C1 segment of cervical spinal cord (tissue), 14 donors: ENCODE data around the gene MYL10.

Experiments used
- DNase-seq, 14 donors: peaks; one replicate each; lab custom pipeline; 2025; lab: John Stamatoyannopoulos, UW

Gene MYL10

DNA sequence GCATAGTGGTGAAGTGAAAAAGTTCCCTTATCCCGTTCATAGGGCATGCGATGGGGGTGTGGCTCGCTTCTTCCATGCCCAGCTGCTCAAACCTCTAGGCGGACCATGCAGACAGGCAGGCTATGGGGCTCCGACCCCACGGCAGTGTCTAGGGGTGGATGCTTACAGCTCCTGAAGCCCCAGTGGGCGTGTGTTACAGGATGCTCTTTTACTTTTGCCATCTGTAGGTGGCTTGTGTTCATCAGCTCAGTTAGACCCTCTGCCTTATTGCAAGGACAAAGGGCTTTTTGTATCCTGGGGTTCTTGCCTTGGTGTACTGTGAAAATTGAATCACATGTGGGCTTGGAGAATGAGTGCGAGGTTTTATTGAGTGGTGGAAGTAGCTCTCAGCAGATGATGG is at the start of gene MYL10:
Gene MYL10, minus strand, starts transcription at position 126 of the 400 bp plus-strand sequence. CDS start 178 bp downstream, outside the sequence.
- DNase-seq = no peak

DNA sequence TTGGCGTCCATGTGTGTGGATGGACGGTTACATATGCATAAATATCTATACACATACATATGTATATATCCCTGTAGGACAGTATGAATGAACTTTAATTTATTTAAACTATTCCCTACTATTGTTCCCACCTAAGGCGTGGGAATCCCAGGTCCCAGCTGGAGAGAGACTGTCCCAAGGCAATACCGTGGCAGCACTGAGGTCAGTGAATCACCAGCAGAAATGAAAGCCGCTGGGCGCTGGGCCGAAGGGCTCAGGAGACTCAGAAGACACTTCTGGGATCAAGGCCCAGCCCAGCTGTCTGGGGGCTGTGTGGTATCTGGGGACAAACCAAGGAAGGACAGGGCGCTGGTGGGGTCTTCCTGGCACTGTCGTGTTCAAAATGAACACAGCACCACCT is 49.6 kb upstream of the MYL10 start:
- no peak for DNase-seq

- DNase-seq = no peak
Measured at GRCh38 chr7:101677797-101678479, 48.8 kb upstream of the MYL10 start.

GRCh38 chr7:101677391-101677790 is 48.3 kb upstream of the MYL10 start:
- DNase-seq = no peak

GRCh38 chr7:101676956-101677355 is 47.9 kb upstream of the MYL10 start:
- no peak for DNase-seq

DNA sequence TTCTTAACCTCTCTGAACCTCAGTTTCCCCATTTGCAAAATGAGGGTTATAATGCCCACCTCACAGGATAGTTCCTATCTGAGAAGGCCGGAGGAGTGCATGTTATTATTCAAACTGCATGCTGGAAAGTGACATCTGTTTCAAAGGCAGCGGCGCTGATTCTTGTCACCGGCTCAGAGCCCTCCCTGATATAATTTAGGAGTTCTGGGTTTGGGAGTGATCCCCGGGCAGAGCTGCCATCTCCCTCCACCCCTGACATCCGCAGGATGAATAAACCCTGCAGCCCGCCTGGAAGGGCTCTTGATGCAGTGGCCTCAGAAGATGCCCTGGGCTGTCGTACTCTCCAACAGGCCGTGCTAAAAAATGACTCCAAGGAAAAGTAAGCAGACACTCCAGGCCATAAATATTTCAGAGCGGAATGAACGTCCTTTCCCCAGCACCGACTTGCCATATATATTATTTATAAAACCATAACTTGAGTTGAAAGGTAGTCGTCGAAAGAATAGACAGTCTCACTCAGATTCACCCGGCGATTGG is 47.0 kb upstream of the MYL10 start:
- DNase-seq = no peak

DNA sequence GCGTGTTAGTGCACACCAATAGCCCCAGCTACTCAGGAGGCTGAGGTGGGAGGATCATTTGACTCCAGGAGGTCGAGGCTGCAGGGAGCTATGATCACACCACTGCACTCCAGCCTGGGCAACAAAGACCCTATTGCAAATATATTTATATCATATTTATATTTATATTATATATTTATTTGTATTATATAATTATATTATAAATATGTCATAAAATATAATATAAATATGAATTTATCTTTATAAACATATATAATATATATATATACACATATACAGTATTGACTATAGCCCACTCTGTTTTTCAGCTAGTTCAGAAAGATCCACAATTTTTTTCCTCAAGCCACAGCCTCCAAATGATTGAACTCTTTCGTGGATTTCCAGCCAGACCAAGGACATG is 45.3 kb upstream of the MYL10 start:
- no peak for DNase-seq

GRCh38 chr7:101673951-101674350 is 44.9 kb upstream of the MYL10 start:
- DNase-seq = no peak

GRCh38 chr7:101673315-101673714 is 44.2 kb upstream of the MYL10 start:
- DNase-seq = no peak

- DNase-seq = no peak
Measured at GRCh38 chr7:101671371-101672356, 42.6 kb upstream of the MYL10 start.

DNA sequence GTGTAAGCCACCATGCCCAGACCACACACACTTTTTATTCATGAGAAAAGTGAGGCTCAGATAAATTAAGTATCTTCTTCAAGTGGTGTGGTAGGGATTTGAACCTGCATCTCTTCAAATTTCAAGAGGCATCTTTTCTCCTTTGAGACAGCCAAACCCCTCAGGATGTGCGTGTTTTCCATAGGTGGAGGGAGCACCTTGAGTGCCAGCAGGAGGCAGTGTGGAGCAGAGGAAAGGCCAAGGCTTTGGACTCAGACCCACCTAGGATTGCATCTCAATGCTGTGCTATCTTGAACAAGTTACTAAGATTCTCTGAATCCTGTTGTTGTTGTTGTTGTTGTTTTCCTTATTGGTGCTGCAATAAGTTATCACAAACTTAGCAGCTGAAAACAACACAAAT is 40.2 kb upstream of the MYL10 start:
- DNase-seq = no peak

DNA sequence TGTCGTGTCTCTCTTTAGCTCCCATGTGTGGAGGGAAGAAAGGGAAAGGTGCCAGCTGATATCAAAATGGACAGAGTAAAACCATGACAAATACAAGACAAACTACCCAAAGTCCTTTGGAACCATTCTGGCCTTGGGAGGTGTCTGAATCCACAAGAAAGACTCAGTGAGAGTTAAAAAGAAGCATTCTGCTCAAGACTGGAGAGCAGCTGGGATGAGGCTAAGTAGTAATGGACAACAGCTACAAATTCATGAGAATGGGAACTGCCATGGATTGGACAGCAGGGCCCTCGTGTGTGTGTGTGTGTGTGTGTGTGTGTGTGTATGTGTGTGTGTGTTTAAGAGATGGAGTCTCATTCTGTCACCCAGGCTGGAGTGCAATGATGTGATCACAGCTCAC is 39.6 kb upstream of the MYL10 start:
- no peak for DNase-seq

- no peak for DNase-seq
Measured at GRCh38 chr7:101667920-101668319, 38.8 kb upstream of the MYL10 start.

DNA sequence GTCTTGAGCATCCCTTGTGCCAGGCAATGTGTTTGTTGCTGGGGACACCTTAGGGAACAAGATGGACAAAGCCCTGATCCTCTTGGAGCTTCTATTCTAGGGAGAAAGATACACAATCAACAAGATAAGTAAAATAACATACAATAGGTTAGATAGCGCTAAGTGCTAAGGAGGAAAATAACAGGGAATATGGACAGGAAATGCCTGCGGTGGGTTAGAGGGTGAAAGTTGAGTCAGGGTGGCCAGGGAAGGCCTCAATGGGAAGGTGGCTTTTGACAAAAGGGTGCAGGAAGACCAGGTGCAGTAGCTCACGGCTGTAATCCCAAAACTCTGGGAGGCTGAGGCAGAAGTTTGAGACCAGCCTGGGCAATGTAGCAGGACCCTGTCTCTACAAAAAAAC is 38.3 kb upstream of the MYL10 start:
- DNase-seq = no peak

DNA sequence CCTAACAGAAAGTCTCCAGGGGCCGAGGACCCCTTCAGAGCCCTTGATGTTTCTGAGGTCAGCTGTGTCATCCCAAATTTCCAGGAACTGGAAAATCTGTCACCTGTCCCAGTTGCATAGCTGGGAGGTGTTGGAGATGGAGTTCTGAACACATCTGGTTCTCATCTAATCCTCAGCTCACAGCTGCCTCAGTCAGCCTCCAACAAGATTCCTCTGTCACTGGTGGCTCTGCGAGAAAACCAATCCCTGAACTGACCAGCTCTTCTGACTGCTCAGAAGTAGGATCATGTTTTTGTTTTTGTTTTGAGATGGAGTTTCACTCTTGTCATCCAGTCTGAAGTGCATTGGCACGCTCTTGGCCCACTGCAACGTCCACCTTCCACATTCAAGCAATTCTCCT is 37.6 kb upstream of the MYL10 start:
- DNase-seq = no peak

DNA sequence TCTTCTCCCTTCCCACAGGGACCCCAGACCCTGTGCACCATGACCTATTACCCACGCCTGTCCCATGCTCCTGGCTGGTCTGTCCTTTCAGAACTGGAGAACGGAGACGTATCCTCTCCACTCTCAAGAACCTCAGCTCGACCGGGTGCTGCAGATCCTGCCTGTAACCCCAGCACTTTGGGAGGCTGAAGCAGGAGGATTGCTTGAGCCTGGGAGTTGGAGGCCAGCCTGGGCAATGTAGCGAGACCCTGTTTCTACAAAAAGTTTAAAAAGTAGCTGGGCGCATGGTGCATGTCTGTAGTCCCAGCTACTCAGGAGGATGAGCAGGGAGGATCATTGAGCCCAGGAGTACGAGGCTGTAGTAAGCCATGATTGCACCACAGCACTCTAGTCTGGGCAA is 37.2 kb upstream of the MYL10 start:
- no peak for DNase-seq

GRCh38 chr7:101664893-101665471 is 35.9 kb upstream of the MYL10 start:
- DNase-seq = no peak

DNA sequence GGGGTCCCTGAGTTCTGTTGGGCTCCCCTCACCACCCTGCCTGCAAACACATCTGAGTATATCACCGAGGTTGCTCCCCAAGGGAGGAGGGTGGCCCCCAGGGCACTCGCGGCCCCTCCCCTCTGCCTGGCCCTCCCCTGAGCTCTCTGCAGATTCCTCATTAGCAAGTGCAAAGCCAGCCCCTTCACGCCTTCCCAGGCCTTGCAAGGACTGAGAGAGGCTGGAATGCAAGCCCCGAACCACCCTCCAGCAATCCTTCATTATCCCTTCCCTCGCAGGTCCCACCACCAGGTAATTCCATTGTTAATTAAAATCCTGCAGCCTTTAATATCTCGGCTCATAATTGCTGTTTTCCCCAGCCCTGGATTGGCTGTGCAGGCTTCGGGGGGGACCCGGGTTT is 35.3 kb upstream of the MYL10 start:
- no peak for DNase-seq

- DNase-seq = no peak
Measured at GRCh38 chr7:101663747-101664146, 34.7 kb upstream of the MYL10 start.

GRCh38 chr7:101662447-101662998 is 33.4 kb upstream of the MYL10 start:
- DNase-seq = no peak

GRCh38 chr7:101659706-101660105 is 30.6 kb upstream of the MYL10 start:
- no peak for DNase-seq

DNA sequence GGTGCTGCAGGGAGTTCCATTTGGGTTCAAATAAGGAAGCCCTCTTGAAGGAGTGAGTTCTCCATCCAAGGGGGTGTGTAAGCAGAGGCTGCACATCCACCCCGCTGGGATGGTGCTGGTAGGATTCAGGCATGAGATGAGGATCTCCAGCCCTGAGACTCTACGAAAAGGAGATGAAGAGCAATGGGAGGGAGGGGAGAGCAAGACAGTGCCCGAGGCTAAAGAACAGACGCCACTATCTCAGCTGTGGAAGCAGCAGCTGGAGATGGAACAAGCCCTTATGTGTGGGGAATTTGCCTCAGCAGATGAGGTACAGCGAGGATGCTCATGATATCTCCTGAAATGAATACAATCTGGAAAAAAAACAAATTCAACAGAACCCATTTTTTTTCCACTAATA is 28.1 kb upstream of the MYL10 start:
- no peak for DNase-seq
